Right ventricle myocardium inferior (tissue), 1 donor: ENCODE results near the gene GATA2. TPM values are rescaled to one million over a fixed set of nuclear protein-coding genes. Genes with fewer than 3 reads are reported as not detected.
A peak's percentile ranks its signal among the peaks of the same experiment; 100 is the strongest.

Source experiments
- ATAC-seq: fragments of 200-7000 bp; cut with Tn5 transposase; one replicate; pipeline ENCODE4 v1.9.1; 2020; ENCODE audit warnings: mild to moderate bottlenecking, moderate library complexity
- DNase-seq: peaks from one replicate; pipeline ENCODE4 v3.0.0; 2021; ENCODE audit errors: missing footprints
- intact Hi-C: fragments of 100-400 bp; cut with DNase I; formaldehyde crosslinking; loops from one replicate; pipeline ENCODE4 v1.11.0; 2022
- total RNA-seq: library from RNA; stranded (reverse); fragmentation: NEBNext Ultra II Directional; extraction: Animal tissue kit (Norgen Biotek cat#: 25700); gene quantifications from one replicate; pipeline ENCODE4 v1.2.1, GENCODE V29; 2021
- donor health status: DM: no; HTN: yes; CAD: no; lungs with severe emphysema.

The GATA2 gene
- total RNA-seq, 1 donor from 2014 or later, result 9.1 TPM

DNA sequence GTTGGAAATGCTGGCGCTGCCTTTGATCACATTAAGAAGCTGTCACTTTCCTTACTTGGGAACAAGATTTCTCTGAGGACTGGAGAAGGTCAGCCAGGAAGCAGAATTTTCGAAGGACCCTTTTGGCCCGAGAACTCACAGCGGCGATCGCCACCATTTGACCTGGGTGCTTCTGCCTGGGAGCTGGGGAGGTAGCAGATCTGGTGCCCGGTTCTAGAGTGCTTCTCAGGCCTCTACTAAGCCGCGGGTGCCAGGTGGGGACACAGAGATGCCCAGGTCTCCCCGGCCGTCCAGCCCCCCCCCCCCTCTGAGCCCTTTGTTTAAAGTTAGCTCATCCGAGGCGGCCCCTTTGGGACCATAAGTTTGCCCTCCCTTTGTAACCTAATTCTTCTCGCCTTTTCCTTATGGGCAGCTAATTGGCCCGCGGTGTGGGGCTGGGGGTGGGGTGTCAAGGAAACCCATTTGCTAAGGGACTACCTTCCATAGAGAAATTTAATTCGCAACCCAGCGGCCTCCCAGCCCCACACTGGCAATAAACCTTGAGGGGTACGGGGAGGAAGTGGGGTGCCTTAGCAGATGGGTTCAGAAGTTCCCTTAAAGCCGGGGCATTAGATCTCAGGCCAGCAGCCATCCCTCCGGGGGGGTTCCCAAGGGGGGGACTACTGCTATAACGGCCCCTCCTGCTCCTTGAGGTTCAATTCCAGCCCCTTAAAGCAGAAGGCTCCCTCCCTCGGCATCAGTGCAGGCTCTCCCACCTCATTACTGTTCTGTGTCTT lies 1.9 kb downstream of the GATA2 start:
- ATAC-seq (no peak), DNase-seq (no peak)
- intact Hi-C loops, result no loop called here

DNA sequence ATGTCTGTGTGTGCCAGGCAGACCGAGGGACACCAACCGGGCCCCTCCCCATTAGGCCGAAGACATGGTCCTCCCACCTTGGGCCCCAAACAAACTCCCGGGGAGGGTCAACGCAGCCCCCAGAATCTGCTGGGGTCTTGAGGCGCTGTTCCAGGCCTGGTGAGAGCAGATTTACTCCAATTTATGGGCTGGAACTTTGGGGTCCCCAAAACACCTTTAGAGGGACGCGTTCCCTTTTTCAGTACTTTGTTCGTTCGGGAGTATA lies 2.4 kb downstream of the GATA2 start:
- ATAC-seq (no peak), DNase-seq (no peak)
- intact Hi-C loops, result no loop called here

DNA sequence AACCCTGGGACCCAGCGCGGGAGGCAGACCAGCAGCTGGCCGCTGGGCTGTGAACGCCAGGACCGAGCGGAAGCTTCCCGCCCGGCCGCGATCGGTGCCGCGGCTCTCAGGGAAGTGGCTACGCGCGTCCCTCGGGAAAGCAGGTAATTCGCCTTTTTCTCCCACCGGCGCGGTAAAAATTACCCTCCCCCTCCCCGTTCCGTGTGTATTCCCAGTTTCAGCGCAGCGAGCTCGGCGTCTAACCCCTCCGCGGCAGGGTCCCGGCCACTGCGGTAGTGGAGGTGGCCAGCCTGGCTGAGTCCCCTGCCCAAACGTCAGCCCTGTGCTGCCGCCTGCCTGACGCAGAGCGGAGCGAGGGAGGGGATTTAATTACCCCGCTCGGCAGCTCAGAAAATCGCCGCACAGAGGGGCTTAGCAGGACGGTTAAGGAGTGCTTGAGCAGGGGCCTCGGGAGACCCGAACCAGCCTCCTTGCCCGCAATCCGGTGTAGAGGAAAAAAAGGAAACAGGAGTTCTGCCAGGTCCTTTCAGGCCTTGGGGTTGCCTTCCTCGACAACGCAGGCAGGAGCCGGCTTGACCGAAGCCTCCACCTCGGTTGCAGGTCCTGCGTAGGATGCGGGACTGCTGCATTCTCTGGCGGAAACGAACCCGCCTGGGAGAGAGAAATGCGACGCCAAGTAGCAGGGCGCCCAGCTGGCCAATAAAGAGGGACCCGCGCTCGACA lies 2.9 kb downstream of the GATA2 start:
- DNase-seq (peak; percentile 73), ATAC-seq (no peak)

DNA sequence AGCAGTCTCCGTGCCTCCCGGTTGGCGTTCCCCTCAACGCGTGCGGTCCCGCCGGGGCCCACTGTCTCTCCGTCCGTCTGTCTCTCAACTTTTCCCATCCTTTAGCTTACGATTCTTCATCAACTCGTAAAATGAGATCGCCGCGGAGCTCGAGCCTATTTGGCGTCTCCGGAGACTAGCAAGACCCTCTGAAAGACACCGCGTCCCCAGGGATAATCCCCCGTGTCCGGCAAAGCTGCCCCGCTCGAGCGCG lies 3.4 kb downstream of the GATA2 start:
- intact Hi-C loops, result no loop called here
- DNase-seq, result no peak
- ATAC-seq, result no peak

More for the DNA sequence above, 2.9 kb downstream of the GATA2 start:
- intact Hi-C loops, result no loop called here

DNA sequence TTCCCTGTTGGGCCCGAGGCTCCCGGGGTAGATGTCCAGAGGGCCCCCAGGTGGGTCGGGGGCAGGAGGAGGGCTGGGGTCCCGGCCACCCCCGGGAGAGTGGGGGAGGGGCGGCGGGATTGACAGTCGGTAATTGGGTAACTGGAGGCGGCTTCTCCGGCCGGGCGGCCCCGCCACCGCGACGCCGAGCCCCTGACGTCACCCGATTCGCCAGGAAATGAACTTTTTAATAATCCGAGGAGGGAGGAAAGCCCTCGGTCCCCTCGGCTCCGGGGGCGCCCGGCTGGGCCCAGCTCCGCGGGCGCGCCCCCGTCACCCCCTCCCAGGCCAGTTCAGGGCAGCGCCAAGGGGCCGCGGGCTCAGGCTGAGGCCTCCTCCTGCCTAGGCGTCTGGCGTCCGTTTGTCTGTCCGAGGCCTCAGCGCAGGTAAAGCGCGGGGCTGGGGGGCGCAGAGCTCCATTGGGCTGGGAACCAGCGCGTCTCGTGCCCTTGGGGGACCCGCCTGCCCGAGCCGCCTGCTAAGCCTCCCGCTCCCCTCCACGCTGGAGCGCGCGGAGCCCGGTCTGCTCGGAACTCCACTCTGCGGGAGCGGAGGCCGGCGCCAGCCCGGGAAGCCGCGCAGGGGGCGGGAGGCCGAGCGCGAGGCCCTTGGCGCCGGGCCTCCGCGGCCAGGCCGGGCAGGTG lies 3.9 kb downstream of the GATA2 start:
- intact Hi-C loops, result no loop called here
- no peak for ATAC-seq
- peak; percentile 70 for DNase-seq

DNA sequence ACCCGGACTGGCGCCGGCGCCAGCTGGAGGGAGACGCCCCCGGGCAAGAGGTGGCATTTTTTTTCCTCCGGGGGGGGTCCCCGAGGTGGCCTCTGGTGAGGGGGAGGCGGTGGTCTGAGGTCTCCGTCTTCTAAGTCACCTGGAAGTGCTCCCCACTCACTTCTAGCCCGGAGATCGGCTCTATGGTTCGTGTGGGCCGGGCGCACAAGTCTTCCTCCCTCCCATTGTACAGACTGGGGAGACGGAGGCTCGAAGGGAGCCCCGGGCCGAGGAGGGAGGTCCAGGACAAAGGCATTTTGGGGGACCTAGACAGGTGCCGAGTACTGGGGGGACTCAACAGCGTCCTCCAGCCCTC lies 4.4 kb downstream of the GATA2 start:
- ATAC-seq, result no peak
- no peak for DNase-seq
- intact Hi-C loops, result no loop called here

DNA sequence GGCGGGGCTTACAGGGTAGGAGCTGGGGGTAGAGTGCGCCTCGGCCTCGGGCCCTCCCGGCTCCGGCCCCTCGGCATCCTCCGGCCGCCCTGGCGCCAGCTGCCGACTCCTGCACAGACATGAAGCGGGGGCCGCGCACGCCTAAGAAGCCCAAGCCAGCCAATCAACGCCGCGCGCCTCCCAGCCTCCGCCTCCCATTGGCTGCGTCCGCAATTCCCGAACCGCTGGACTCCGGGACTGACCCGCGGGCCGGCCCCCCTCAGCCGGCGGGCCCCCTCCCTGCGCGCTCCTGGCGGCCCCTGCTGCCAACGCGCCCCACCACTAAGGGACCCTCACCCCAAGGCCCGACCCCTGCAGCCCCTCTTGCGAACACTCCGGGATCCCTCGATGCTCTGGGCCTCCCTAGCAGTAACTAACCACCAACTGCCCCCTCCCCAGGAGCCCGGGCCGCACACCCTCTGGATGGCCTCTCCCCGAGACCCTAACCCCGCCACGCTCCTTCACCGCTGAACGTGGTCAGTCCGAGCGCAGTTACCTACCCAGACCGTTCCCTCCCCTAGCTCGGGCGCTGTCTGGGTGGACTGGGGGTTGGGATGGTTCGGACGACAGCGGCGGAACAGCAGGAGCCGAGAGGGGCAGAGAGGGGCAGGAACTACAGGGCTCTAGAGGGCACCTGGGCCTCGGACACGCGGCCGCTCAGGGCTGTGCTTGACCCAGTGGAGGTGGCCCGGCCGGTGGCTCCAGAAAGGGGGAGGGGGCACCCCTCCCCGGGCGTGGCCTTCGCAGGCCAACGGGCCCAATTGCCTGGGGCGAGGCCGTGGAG lies 5.0 kb downstream of the GATA2 start:
- peak; percentile 88 for DNase-seq
- ATAC-seq, result peak; percentile 83
- intact Hi-C loops, result no loop called here

DNA sequence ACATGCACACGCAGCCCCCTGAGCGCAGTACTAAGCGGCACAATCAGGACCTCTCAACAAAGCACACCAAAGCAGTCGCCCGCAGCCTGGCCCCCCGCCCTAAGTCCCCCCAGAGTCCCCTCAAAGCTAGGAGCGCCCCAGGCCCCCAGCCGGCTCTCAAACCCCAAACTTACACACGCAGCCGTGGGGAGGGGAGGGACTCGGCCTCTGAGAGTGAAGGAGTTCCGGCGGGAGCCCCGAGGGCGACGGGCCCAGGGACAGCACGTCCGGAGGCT lies 5.5 kb downstream of the GATA2 start:
- ATAC-seq, result no peak
- intact Hi-C loops, result no loop called here
- DNase-seq, result no peak

DNA sequence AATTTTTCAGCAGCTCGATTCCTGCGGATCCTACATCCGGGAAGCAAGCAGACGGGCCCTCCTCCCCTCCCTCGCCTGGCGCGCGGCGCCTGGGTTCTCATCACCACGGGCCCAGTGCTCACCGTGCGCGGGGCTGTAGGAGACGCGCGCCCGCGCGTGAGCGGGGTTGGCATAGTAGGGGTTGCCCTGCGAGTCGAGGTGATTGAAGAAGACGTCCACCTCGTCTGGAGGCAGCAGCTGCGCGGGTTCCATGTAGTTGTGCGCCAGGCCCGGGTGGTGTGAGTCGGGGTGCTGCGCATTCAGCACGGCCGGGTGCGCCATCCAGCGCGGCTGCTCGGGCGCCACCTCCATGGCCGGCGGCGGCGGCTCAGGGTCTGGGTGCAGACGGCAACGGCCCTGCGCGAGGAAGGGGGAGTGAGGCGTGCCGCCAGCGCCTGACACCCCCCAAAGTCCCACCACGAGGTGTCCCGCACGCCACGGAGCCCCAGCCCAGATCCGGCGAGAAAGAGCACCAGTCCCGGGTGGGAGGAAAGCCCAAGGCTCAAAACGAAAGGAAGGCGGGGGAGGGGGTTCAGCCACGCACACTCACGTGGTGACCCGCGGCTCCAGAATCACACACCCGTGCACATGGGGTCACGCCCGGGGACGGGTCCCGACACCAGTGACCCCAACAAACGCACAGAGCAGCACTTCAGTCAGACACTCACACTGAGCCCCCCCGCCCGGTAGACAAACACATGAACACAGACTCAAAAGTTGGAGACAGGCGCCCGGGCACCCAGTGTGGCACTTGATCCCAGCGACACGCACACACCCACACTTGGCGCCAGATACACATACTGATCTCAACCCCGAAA lies 6.1 kb downstream of the GATA2 start:
- intact Hi-C loops, result no loop called here
- ATAC-seq, result no peak
- DNase-seq, result peak; percentile 69

DNA sequence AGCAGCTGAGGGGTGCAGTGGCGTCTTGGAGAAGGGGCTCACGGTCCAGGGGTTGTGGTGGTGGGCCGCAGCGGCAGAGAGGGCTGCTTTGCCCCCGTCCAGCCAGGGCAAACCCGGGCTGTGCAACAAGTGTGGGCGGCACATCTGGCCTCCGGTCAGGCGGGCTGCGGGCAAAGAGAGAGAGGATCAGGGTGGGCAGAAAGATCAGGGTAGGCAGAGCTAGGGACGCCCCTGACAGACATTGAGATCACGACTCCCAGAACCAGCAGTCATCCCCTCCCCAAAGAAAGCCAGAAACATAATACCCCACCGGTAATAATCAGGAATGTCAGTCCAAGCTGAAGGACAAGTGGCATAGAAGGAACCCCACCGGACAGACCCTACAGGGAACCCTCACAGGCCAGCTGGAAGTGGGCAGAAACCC lies 6.8 kb downstream of the GATA2 start:
- intact Hi-C loops, result no loop called here
- no peak for ATAC-seq
- no peak for DNase-seq

DNA sequence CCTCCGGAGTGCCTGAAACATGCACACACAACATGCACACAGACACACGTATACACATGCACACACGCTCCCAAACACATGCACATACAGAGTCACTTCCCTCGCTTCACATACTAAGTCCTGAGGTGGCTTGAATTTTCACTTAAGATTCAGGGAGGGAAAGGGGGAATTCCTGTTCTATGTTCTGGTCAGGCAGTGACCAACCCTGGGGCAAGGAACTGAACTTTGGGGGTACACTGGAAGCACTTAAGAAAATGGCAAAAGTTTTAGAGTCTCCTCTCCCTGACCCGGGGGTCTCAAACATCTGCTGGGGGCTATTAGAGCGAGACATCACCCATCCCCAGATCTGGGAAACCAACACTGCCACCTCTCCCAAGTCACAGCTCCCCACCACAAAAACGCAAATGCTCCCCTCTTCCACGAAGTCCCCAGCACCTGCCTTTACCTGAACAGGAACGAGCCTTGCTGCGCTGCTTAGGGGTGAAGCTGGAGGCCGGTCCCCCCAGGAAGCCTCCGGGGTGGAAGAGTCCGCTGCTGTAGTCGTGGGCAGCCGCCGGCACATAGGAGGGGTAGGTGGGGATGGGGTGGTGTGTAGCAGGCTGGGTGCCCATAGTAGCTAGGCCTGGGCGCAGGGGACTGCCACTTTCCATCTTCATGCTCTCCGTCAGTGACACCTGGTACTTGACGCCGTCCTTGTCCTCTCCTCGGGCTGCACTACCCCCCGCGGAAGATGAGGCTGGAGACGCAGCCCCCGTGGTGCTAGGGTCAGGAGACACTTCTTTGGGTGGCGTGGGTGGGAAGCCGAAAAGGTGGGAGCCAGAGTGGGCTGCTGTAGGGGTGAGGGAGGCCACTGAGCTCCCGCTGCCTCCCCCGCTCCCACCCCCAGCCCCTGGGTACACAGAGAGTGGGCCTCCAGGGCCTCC lies 7.5 kb downstream of the GATA2 start:
- ATAC-seq (no peak), DNase-seq (no peak)
- intact Hi-C loops, result no loop called here

DNA sequence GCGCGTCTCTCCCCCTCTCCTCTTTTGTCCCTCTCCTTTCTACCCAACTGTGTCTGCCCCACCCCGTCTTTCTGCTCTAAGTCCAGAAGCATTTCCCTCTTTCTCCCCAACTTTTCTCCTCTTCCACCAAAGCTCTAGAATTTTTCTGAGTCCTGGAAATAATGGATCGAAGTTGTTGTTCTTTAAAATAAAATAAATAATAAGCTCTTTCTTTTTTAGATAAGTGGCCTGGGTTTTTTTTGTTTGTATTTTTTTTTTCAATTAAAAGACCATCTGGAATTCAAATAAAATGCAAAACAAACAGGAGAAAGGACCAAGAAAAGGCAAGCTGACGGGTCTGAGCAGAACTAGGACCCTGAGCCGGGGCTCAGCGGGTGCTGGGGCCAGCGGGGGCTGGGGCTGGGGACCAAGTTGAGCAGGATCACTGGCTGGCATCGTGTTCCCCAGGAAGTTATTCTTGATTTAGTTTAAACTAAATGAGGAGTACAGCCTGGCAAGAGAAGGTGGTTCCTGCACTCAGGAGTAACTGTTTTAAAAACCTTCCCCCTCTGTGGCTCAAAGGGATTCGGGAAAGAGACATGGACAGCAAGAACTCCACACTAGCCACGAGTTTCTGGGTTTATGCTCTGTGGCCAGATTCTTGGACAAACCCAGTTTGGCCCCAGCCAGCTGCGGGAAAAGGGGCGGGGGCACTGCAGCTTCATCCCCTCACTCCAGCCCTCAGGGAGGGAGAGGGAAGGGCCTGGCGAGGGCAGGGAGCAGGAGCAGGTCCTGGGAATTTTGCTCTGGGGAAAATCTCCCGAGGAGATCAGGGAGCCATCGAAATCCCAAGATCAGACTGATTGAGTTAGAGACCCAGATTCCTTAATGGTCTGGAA lies 8.4 kb downstream of the GATA2 start:
- intact Hi-C loops, result loop anchor here (5.0 kb wide), 1 partner anchor 88 kb away; no protein-coding TSS in a partner anchor
- ATAC-seq, result no peak
- DNase-seq, result no peak

DNA sequence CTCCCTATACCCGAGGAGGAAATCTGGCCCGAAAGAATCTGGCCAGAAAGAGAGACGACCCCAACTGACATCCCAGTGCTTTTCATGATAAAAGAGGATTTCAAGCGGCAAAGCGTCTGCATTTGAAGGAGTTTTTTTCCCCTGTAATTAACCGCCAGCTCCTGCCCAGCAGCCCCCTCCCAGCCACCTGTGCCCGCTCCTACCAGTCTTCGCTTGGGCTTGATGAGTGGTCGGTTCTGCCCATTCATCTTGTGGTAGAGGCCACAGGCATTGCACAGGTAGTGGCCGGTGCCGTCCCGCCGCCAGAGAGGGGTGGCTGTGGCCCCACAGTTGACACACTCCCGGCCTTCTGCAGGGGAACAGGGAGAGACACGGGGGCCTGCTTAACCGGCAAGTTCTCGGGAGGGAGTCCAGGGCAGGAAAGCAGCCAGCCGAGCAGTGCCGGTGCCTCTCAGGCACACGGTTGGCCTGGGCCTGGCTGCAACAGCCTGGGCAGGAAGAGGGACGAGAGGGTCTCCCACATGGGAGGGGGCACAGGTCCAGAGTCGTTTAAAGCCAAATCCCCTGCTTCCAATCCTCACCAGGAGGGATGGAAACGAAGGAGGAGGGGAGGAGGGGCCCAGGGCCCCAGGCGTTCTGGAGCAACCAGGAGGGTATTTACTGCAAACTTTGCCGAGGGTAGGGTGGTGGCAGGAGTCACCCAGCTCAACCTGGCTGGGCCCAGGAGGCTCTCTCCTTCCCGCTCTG lies 9.2 kb downstream of the GATA2 start:
- DNase-seq, result no peak

DNA sequence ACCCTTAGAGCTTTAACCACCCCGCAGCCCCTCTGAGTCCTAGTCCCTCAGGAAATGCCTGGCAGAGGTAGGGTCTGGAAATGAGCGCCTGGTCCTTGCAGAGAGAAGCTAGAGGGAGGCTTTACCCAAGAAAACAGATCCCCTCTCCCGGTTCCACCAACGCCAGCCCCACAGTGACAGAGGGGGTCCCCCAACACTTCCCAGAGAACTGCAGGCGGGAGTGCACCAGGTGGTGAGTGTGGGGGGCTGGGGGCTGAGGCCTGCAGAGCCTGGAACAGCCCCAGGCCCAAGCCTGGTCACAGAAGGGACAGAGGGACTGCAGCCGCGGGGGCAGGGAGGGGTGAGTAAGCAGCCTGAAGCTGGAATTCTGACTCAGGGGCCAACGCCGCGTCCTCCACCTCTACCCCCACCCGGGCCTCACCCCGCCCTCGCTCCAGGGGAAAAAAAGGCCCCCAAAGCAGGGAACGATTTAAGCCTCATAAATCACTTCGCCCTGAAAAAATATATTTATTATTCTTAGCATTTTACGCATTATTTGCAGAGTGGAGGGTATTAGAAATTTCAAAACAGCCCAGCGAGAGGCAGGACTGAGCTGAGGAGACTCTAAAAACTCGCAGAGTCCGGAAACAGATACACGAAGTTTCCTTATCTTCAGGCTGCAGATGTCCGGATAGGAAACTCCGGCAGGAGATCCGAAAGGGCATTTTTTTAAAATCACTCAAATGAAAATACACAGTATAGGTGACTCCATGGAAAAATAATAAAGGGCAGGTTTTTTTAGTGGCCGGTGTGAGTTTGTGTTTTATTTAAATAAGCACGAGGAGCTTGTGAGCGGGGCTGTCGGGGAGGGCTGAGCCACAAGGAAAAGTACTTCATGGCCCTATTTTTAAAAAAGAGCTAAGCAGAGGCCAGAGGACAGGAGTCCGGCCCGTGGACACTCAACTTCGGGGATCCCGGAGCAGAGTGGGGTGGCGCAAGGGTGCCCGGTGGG lies 10.0 kb downstream of the GATA2 start:
- intact Hi-C loops, result loop anchor here (1.0 to 5.0 kb wide), 2 partner anchors 66 to 89 kb away; no protein-coding TSS in a partner anchor
- DNase-seq (no peak), ATAC-seq (no peak)

More for the DNA sequence above, 9.2 kb downstream of the GATA2 start:
- no peak for ATAC-seq
- intact Hi-C loops, result loop anchor here (1.0 to 5.0 kb wide), 2 partner anchors 65 to 88 kb away; no protein-coding TSS in a partner anchor

DNA sequence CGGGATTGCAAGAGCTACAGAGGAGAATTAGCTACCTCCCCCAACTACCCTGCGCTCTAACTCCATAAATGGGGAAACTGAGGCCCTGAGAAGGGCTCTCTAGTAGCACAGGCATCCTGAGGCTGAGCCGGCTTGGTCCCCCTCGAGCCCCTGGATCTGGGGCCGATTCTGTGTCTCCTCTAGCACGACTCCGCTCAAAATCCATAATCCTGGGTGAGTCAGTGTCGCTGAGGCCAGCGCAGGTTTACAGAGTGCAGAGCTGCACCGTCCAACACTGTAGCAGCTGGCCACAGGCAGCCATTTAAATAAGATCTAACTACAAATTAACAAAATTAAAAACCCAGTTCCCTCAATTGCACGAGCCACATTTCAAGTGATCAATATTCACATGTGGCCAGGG lies 10.8 kb downstream of the GATA2 start:
- DNase-seq (no peak), ATAC-seq (no peak)
- intact Hi-C loops, result loop anchor here (5.0 kb wide), 1 partner anchor 90 kb away; no protein-coding TSS in a partner anchor
